ENCODE data around the gene PLPP2.
A peak's percentile ranks its signal among the peaks of the same experiment; 100 is the strongest.

PLPP2 gene

DNA sequence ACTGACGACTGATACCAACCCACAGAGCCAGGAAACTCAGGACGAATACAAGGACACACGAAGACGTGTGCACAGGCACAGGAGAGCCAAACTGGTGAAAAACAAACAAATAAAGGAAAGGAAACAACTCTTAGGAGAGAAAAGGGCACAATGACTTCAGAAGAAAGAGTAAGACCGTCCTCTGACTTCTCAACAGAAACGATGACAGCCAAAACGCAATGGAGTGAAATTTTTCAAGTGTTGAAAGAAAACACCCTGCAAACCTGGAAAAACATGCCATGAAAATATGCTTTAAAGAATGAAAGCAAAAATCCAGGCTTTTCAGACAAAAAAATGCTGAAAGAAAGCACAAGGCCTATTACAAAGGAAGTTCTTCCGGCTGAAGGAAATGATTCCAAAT, 24.6 kb upstream of the PLPP2 start:
- DNase-seq (ENCODE audit: low read depth in 2 of 2): no peak

DNA sequence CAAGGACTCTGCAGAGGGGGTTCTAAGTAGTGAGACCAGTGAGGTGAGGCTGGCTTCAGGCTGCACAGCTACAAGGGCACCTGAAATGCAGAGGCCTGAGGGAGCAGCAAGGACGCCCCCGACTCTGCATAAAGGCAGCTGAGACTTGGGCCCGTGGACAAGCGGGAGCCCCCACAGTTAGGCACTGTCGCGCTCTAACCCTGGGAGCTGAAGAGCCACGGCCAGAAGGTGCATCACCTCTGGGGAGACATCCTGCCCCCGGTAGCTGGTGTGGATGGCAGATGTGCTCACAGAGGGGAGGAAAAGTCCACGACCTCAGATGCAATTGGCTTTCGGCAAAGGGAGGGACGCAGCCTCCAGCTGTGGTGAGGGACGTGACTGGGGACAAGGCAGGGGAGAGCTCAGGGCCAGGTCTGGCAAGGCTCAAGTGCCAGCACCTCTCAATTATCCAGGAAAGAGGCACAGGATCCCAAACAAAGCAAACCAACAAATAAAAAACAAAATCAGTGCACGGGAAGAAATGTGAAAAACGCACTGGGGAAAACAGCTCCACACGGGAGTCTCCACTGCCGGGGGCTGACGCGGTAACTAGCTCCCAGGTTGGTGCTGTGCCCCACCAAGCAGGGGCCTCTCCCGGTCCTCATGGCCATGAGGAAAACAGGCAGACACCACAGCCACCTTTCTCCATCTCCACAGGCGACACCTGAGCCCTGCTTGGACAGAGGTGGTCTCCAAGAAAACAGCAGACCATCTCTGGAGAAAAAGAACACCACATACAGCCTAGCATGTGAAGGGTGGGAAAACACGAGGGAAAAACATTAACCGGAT, 23.0 kb upstream of the PLPP2 start:
- no peak for DNase-seq (ENCODE audit: low read depth in 2 of 2)

DNA sequence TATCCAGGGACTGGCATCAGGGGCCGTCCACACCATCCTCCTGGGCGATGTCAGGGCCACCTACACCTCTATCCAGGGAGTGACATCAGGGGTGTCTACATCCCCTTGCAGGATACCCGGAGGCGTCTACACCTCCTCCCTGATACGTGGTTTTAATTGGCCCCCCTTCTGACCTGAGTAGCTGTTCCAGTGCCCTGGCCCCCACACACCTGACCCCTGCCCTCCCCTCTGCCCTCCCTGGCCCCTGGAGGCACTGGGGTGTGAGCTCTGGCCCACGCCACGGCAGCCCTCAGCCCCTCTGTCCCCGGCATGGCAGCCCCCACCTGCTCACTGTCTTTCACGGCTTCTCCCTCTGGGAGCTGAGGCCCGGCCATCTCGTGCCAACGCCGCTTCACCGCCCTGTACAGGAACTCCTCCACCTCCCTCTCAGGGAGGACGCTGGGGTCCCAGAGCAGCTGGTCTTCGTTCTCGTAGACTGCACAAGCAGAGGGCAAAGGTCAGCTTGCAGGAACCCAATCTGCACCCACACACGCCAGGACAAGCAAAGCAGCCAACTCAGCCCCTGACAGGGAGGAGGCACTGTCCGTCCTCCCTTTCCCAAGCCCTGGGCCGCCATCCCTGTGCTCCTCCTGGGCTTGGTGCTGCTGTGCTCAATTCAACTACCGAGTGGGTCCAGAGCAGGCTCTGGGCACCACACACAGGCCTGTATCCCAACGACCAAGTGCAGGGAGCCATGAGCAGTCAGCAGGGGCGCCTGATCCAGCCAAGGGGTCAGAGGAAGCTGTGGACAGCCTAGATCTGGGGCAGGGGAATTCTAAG, 22.2 kb upstream of the PLPP2 start:
- DNase-seq (ENCODE audit: low read depth in 2 of 2): no peak

DNA sequence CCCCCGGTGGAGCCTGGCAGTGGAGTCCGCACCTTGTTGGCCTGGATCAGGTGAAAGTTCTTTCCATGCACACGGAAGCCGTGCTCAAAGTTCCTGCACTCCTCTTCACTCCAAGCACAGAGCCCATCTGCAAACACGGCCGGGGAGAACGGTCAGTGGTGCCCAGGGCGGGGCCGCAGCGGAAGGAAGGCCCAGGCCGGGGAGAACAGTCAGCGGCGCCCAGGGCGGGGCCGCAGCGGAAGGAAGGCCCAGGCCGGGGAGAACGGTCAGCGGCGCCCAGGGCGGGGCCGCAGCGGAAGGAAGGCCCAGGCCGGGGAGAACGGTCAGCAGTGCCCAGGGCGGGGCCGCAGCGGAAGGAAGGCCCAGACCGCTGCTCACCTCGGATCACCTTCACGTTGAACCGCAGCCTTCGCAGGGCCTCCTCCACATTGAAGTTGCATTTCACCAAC, 20.6 kb upstream of the PLPP2 start:
- DNase-seq (ENCODE audit: low read depth in 2 of 2): no peak

DNA sequence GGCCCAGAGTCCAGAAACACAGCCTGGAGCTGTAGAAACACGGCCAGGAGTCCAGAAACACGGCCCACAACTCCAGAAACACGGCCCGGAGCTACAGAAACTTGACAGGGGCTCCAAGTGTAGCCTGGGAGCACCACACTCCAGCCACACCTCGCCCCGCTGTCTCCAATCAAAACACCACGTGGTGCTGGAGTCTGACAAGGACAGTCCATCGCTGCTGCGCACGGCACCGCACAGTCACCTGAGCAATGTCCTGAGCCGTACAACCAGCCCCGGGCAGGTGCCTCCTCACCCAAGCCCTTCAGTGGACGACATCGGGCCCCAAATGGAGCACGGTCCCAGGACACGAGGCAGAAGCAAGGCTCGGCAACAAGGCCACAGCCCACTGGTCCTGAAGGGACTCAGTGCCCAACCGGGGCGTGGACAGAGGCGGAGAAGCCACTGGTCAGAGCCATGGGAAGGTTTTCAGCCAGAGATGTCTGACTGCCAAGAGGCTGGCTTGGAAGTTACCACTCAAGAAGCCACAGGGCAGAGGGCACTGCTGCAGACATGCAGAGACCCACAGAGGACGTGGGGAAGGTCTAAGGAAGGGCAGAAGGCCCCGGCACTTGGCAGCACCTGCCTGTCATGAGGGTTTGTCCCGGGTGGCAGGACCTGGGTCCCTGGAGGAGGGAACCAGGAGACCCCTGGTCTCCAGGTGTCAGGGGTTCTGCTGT, 19.7 kb upstream of the PLPP2 start:
- DNase-seq (ENCODE audit: low read depth in 2 of 2): no peak

DNA sequence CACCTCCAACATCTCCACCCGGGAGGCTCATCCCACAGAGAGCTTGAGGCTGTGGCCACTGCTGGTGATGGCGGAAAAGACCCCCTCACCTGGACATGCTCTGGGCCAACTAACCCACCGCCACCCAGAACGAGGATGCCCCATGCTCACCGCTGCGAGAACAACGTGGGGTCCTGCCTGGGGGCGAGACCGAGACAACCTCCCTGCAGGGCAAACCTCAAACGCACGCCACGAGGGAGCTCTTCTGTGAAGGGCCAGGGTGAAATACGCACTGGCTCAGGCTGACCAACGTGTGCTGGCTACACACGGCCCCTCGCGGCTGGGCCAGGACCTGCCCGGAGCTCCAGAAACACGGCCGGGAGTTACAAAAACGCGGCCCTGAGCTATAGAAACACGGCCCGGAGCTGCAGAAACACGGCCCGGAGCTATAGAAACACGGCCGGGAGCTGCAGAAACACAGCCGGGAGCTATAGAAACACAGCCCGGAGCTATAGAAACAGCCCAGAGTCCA, 19.0 kb upstream of the PLPP2 start:
- DNase-seq (ENCODE audit: low read depth in 2 of 2): no peak

DNA sequence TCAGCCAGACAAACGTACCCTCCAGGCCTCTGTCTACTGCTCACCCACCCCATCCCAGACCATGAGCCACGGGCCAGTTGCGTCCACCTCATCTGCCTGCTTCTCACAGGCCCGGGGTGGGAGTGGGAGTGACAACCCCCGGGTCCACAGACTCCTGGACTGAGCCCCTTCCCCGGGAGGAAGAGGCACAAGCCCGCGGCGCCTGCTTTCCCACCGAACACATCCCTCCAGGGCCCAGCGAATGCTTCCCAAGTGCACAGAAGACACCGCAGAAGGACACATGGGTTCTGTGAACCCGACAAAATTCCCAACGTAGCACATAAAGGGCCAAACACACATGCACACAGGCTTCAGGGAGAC, 18.0 kb upstream of the PLPP2 start:
- no peak for DNase-seq (ENCODE audit: low read depth in 2 of 2)

DNA sequence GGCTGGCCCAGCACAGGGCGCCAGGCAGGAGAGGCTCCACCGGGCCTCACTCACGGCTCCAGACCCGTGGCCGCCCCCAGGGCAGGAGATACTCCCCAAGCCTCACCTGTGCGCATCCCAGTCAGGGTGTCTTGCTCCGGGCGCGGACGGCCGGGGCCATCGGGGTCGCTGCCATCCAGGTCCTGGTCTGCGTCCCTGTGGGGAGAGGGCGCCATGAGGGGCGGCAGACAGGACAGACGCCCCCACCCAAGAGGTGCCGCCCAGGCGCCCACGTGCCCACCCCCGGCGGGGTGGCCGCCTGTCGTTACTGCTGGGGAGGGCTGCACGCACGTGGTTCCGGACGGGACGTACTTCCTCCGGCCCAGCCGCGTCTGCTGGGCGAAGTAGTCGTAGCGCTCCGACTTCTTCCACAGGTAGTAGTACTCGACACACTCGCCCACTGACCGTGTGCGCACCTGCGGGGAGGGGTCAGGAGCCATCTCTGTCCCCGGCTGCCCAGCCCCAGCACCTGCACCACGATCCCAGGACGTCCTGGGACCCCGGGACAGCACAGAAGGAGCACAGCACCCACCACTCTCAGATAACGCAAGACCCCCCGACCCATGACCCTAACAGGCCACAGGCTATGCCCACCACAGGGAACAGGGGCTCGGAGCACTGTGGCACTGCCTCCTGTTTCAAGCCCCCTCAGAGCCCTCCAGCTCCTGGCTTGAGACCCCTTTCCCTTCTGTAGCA, 17.4 kb upstream of the PLPP2 start:
- no peak for DNase-seq (ENCODE audit: low read depth in 2 of 2)

DNA sequence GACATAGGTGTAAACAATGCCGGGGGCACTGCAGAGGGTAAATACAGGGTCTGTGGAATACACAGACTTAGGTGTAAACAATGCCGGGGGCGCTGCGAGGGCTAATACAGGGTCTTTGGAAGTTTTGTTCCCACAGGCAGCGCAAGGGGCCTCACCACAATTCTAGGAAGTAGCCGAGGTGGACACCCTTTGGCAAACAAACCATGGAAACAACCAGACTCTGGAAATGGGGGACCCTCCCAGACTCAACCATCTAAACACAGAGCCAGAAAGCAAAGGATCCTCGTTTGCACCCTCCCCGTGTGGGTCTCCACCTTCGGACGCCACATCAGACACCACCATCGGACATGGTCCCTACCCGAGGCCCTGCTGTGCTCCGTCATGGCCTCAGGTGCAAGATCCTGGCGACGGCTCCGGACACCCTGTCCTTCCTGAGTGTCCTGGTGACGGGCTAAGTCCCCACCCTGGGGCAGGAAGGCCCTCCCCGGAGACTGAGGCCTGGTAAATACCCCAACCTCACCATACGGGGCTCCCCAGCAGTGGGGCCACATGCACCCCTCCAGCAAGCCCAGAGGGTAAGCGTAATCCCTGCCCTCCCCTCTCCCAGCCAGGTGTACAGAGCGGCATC, 16.7 kb upstream of the PLPP2 start:
- DNase-seq (ENCODE audit: low read depth in 2 of 2): no peak

DNA sequence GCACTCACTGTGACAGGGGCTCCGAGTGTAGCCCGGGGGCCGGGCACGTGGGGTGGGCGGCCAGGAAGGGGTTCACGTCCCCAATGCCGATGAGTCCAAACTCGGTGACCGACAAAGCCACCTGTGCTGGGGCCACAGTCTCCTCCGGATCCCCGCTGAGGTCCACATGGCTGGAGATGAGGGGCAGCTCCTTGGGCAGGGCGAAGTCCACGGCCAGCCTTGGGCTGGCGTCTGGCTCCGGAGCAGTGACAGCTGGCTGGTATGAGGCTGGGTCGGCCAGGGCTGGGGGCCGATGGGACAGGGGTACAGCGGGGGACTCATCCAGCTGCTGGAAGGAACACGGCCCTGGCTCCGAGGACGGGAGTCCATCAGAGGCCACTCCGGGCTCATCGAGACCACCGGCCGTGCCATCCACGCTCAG, 15.9 kb upstream of the PLPP2 start:
- DNase-seq (ENCODE audit: low read depth in 2 of 2): no peak

DNA sequence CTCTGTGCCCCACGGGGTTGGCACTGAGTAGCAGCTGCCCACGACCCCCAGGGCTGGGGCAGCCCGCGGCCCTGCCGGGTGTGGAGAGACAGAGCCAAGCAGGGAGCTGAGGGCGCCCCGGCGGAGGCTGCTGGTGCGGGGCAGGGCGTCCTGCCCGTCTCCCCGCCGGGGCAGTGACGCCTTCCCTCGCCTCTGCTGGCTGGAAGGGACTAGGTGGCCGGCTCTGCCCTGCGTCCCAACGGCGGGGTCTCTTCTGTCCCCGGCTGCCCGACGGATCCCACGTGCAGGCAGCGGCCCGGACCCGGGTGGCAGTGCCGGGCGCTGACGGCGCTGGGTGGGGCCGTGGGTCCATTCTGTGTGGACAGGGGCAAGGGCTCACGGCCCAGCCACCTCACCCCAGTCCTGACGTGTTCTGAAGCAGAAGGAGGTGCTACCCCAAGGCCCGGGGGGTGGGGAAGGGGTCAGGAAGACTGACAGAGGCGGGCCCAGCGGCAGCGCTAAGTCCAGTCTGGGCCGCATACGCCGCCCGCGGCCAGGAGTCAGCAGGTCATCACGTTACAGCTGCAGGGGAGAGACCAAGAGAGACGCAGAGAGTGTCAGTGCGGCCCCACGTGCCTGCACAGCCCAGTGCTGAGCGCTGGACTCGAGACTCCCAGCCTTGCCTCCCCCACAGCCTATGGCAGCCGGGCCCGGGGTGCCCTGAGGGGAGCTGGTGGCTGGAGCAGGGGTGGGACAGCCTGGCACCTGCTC, 15.1 kb upstream of the PLPP2 start:
- no peak for DNase-seq (ENCODE audit: low read depth in 2 of 2)

DNA sequence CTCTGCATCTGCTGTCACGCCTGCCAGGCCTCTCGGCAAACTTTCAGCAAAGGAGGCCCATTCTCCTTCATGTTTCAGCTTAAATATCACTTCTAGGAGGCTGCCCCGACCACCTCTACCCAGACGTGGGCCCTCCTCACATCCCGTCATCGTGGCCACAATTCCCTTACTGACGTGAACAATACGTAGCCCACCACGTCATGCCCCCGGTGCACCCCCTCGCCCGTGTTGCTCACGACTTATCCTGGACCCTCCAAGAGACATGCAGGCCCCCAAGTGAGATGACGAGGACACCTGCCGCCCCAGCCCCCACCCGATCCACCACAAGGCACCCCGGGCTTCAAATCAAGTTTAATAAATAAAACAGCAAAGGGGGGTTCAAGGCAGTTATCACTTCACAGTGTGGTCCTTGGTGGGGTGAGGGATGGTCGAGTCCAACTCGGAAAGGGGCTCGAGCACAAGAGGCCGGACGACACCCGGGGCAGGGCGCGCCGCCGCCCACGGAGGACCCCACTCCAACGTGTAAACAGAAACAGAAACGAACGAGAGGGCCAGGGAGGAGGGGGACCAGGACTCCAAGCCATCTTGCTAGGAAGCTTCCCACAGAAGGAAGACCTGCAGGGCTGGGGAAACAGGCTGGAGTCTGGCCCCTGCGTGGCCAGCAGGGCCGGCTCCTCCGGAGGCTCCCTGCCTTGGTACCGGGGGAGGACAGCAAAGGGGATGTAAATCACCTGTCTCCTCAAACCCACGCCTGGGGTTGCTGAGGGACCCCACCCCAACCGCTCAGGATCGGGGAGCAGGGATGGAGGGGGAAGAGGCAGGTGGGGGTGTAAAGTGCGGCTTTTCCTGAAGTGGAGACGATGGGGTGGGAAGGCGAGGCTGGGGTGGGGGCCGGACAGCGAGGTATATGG, 14.3 kb upstream of the PLPP2 start:
- DNase-seq (ENCODE audit: low read depth in 2 of 2): no peak

DNA sequence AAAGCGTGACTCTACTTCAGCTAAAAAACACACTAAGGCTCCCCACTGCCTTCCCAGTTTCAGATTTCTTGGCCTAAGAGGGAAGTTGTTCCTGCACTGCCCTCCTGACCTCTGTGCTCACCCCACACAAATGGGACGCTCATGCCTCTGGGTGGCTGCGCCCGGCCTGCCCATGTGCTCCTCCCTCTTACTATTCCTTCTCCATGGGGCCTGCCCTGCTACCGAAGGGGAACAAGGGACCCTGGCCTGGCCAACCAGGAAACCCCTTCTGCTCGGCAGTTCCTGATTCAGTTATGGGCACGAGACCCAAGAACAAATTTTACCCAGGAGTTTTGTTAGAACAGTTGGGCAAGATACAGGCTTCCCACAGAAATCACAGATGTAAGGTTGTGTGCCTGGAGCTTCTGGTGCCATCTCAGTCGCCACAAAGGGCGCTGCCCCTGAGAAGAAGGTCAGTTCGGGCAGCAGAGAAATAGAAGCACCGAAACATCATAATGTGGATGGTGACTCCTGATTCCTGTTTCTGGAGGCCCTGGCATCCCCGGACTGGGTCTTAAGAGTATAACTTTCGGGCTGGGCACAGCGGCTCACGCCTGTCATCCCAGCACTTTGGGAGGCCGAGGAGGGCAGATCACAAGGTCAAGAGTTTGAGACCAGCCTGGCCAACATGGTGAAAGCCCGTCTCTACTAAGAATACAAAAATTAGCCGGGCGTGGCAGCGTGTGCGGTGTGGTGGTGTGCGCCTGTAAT, 5.4 kb upstream of the PLPP2 start:
- no peak for DNase-seq (ENCODE audit: low read depth in 2 of 2)

DNA sequence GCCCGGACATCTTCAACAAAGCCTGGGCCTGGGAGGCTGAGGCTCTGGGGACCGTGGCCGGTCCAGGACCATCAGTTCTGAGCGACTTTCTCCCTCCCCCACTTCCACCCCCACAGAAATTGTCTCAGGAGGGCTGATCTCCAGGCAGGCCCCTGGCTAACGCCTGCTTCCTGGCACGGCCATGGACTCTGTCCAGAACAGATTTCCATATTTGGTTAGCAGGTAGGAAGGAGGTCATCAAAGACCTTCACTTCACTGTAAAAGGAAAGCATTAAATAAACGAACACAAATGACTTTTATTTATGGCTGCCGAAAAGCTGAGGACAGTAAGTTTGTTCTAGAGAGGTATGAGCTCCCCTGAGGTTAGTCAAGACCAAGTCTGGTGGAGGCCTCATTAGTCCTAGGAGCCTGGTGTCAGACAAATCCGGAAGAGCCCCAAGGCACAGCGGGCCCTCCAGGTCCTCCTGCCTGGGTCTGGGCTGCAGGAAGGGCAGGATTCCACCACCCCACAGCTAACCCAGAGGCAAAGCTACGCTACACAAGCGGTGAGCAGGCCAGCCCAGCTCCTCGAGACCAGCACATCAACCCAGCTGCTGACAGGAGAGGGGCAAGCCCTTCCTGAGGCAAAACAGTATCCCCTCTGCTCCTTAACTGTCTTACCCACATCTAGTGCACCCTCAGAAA, 4.6 kb upstream of the PLPP2 start:
- DNase-seq (ENCODE audit: low read depth in 2 of 2): no peak

DNA sequence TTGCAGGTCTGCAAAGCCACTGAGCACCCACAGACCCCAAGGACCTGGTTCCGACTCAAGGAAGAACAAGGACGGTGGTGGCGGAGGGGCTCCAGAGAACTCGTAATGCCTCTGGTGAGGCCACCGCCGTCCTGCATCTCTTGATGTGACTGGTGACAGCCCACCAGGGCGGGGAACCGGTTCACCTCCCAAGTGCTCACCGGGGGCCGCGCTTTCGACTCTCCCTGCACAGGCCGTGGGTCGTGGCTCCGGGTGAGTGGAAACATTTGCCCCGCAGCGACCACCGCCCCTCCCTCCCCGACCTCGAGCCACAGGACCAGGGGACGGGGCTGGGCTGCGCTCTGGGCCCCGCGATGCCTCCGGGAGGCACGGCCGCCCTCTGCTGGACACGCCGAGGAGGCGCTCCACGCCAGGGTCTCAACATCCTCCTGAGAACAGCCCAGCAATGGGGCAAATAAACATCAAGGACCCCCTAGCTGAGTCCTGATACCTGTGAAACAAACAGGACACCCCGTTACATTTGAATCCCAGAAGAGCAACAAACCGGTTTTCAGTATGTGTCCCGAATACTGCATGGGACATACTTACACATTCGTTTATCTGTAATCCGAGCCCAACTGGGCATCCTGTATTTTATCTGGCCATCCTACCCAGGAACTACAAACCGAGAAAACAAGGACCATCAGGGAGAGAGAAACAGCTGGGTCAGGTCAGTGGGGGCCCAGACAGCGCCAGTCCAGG, 3.9 kb upstream of the PLPP2 start:
- peak in 1 of 2 donors; percentile 25 for DNase-seq (ENCODE audit: low read depth in 2 of 2)

DNA sequence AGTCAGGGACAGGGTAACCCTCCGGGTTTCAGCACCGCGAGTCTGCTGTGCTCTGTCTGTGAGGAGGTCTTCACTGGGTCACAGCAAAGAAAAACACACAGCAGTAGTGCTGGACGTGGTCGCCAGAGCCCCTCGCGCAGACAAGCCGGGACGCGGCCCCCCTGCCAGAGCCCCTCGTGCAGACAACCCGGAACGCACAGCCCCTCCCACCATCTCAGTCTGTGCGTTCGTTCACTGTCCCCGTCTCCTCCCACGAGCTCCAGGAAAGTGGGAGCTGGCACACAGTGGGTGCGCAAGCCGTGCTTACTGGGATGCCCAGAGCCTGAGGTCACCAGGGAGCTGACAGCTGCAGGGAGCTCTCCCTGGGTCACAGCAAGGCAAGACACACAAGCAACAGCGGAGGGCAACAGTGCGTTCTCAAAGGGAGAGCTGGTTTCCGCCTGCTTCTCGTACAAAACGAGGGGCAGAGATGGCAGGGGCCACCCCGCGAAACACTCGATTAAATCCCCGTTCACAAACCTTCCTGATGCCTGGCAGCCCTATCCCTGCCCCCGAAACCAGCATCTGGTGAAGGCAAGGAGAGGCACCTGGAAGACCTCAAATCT, 3.2 kb upstream of the PLPP2 start:
- DNase-seq (ENCODE audit: low read depth in 2 of 2): no peak
